Measurements from ENCODE around the gene TMEM221. TPM values are rescaled to one million over a fixed set of nuclear protein-coding genes. Genes with fewer than 3 reads are reported as not detected.

TMEM221 gene
- total RNA-seq, 1 experiment from 2014 or later, result 3.4 TPM

GRCh38 chr19:17454576-17455071, 6.2 kb upstream of the TMEM221 start:
- no peak overlapping the region for H2AFZ ChIP-seq (ENCODE audit: low read depth, low read length, poor library complexity, severe bottlenecking)
- no peaks in the 10 kb centered on the region for H3K27me3 ChIP-seq (ENCODE audit: insufficient read depth, low read length)
- no peaks in the 10 kb centered on the region for H3K9me2 ChIP-seq (ENCODE audit: insufficient read depth)
- DNase-seq (ENCODE audit: low read depth, low spot score), result no peak
- ATAC-seq, result no peak
- intact Hi-C loops (cut with micrococcal nuclease), result loop anchor here (5.0 to 10.0 kb wide), 2 partner anchors 57 to 230 kb away; partner anchors contain the start of gene UNC13A
- no peaks in the 10 kb centered on the region for H3K9me3 ChIP-seq (ENCODE audit: control insufficient read depth in 1 of 2, insufficient read depth in 1 of 2, low read depth in 1 of 2, low read length in 2 of 2)
- ChIA-PET RAD21 (ENCODE audit: low non-redundant PET in 1 of 2, low total read pairs in 2 of 2, uncharacterized antibody in 2 of 2, unreplicated experiment in 2 of 2) (no interaction called here), CTCF (interaction anchor here (0.9 kb wide), 1 partner anchor 320 kb away, joined by 3 read pairs; no protein-coding TSS in a partner anchor), POLR2A (interaction anchor here (0.7 kb wide), 1 partner anchor 303 kb away, joined by 4 read pairs; no protein-coding TSS in a partner anchor)
- H3K36me3 ChIP-seq (ENCODE audit: control insufficient read depth in 1 of 2, insufficient read depth in 2 of 2, low read length in 2 of 2), result no peaks in the 10 kb centered on the region
- no peak overlapping the region for H3K4me3 ChIP-seq (replicated peaks in 1 of 2; ENCODE audit: low read depth in 1 of 2, low read length in 2 of 2)
- no peak overlapping the region for H3K4me2 ChIP-seq (ENCODE audit: low read length)
- no peaks in the 10 kb centered on the region for H4K20me1 ChIP-seq (ENCODE audit: insufficient read depth)
- H3K9ac ChIP-seq (ENCODE audit: low read length), result no peak overlapping the region
- TF ChIP-seq CEBPB (IDR thresholded peaks at IDR 0.05; ENCODE audit: low read depth) (no peak), SRF (IDR thresholded peaks at IDR 0.05; ENCODE audit: low read depth) (no peak), POLR2A (IDR thresholded peaks at IDR 0.05; ENCODE audit: borderline replicate concordance, extremely low read depth, insufficient read depth, insufficient read length) (no peak), EGR1 (IDR thresholded peaks at IDR 0.05; ENCODE audit: low read depth) (no peak), ATF3 (IDR thresholded peaks at IDR 0.05) (no peak), POLR2AphosphoS5 (IDR thresholded peaks at IDR 0.05; ENCODE audit: low read depth, low read length) (no peak), EZH2phosphoT487 (IDR thresholded peaks at IDR 0.05; ENCODE audit: borderline replicate concordance) (no peak), ZNF274 (IDR thresholded peaks at IDR 0.05; ENCODE audit: low read depth, low read length) (no peak), JUND (IDR thresholded peaks at IDR 0.05) (no peak), ZFX (IDR thresholded peaks at IDR 0.05) (no peak), RAD21 (IDR thresholded peaks at IDR 0.05; ENCODE audit: low read depth) (no peak)
- TF ChIP-seq, protein P1, sequence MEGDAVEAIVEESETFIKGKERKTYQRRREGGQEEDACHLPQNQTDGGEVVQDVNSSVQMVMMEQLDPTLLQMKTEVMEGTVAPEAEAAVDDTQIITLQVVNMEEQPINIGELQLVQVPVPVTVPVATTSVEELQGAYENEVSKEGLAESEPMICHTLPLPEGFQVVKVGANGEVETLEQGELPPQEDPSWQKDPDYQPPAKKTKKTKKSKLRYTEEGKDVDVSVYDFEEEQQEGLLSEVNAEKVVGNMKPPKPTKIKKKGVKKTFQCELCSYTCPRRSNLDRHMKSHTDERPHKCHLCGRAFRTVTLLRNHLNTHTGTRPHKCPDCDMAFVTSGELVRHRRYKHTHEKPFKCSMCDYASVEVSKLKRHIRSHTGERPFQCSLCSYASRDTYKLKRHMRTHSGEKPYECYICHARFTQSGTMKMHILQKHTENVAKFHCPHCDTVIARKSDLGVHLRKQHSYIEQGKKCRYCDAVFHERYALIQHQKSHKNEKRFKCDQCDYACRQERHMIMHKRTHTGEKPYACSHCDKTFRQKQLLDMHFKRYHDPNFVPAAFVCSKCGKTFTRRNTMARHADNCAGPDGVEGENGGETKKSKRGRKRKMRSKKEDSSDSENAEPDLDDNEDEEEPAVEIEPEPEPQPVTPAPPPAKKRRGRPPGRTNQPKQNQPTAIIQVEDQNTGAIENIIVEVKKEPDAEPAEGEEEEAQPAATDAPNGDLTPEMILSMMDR (IDR thresholded peaks at IDR 0.05 in 2 of 3, conservative IDR thresholded peaks at IDR 0.05 in 1 of 3; ENCODE audit: borderline replicate concordance in 1 of 3, insufficient read depth in 1 of 3, low read depth in 2 of 3, low read length in 2 of 3), result no peak
- H3K27ac ChIP-seq (ENCODE audit: low read depth, low read length), result no peak overlapping the region
- BruUV-seq (replicated peaks), result no TSS peak
- H3K79me2 ChIP-seq (ENCODE audit: insufficient read depth, low read length), result no peaks in the 10 kb centered on the region
- peaks cover 26 to 42% of the 10 kb centered on the region in 2 experiments for H3K4me1 ChIP-seq (ENCODE audit: control insufficient read depth in 1 of 2, insufficient read depth in 2 of 2, low read length in 2 of 2)
